Measurements from ENCODE around the gene CCBE1.

CCBE1 gene

GRCh38 chr18:59663096-59663495 is 34.1 kb downstream of the CCBE1 start:
- Histone ChIP-seq H3K27me3 (ENCODE audit: control insufficient read depth, insufficient read depth, low read length) (no peaks in the 10 kb centered on the region), H3K27ac (ENCODE audit: low read length) (no peak overlapping the region), H3K9ac (ENCODE audit: low read length) (no peak overlapping the region), H3K9me3 (ENCODE audit: control insufficient read depth, low read depth, low read length) (no peaks in the 10 kb centered on the region), H3K36me3 (ENCODE audit: control insufficient read depth, low read depth, low read length) (no peaks in the 10 kb centered on the region), H3K4me1 (ENCODE audit: control insufficient read depth, low read depth, low read length) (no peaks in the 10 kb centered on the region), H3K4me3 (ENCODE audit: low read length) (no peak overlapping the region)

- H3K36me3 ChIP-seq (ENCODE audit: control insufficient read depth, low read depth, low read length) = no peaks in the 10 kb centered on the region
- no peaks in the 10 kb centered on the region for H3K4me1 ChIP-seq (ENCODE audit: control insufficient read depth, low read depth, low read length)
- H3K9me3 ChIP-seq (ENCODE audit: control insufficient read depth, low read depth, low read length) = no peaks in the 10 kb centered on the region
- no peak overlapping the region for H3K27ac ChIP-seq (ENCODE audit: low read length)
- H3K27me3 ChIP-seq (ENCODE audit: control insufficient read depth, insufficient read depth, low read length) = no peaks in the 10 kb centered on the region
- no peak overlapping the region for H3K4me3 ChIP-seq (ENCODE audit: low read length)
- H3K9ac ChIP-seq (ENCODE audit: low read length) = no peak overlapping the region
These were observed 35.1 kb downstream of the CCBE1 start for GRCh38 chr18:59661891-59662701.

- Histone ChIP-seq H3K27me3 (ENCODE audit: control insufficient read depth, insufficient read depth, low read length) (no peaks in the 10 kb centered on the region), H3K4me1 (ENCODE audit: control insufficient read depth, low read depth, low read length) (no peaks in the 10 kb centered on the region), H3K9me3 (ENCODE audit: control insufficient read depth, low read depth, low read length) (no peaks in the 10 kb centered on the region), H3K36me3 (ENCODE audit: control insufficient read depth, low read depth, low read length) (no peaks in the 10 kb centered on the region), H3K9ac (ENCODE audit: low read length) (no peak overlapping the region), H3K27ac (ENCODE audit: low read length) (no peak overlapping the region), H3K4me3 (ENCODE audit: low read length) (no peak overlapping the region)
These were observed 36.2 kb downstream of the CCBE1 start for GRCh38 chr18:59660786-59661743.

GRCh38 chr18:59660366-59660765 is 36.9 kb downstream of the CCBE1 start:
- Histone ChIP-seq H3K36me3 (ENCODE audit: control insufficient read depth, low read depth, low read length) (no peaks in the 10 kb centered on the region), H3K4me3 (ENCODE audit: low read length) (no peak overlapping the region), H3K9me3 (ENCODE audit: control insufficient read depth, low read depth, low read length) (no peaks in the 10 kb centered on the region), H3K27me3 (ENCODE audit: control insufficient read depth, insufficient read depth, low read length) (no peaks in the 10 kb centered on the region), H3K27ac (ENCODE audit: low read length) (no peak overlapping the region), H3K4me1 (ENCODE audit: control insufficient read depth, low read depth, low read length) (no peaks in the 10 kb centered on the region), H3K9ac (ENCODE audit: low read length) (no peak overlapping the region)

- Histone ChIP-seq H3K4me1 (ENCODE audit: control insufficient read depth, low read depth, low read length) (no peaks in the 10 kb centered on the region), H3K27ac (ENCODE audit: low read length) (no peak overlapping the region), H3K4me3 (ENCODE audit: low read length) (no peak overlapping the region), H3K36me3 (ENCODE audit: control insufficient read depth, low read depth, low read length) (no peaks in the 10 kb centered on the region), H3K9ac (ENCODE audit: low read length) (no peak overlapping the region), H3K27me3 (ENCODE audit: control insufficient read depth, insufficient read depth, low read length) (no peaks in the 10 kb centered on the region), H3K9me3 (ENCODE audit: control insufficient read depth, low read depth, low read length) (no peaks in the 10 kb centered on the region)
These were observed 37.6 kb downstream of the CCBE1 start for GRCh38 chr18:59659508-59660170.

- no peaks in the 10 kb centered on the region for H3K36me3 ChIP-seq (ENCODE audit: control insufficient read depth, low read depth, low read length)
- H3K4me1 ChIP-seq (ENCODE audit: control insufficient read depth, low read depth, low read length) = no peaks in the 10 kb centered on the region
- H3K9ac ChIP-seq (ENCODE audit: low read length) = no peak overlapping the region
- H3K27me3 ChIP-seq (ENCODE audit: control insufficient read depth, insufficient read depth, low read length) = no peaks in the 10 kb centered on the region
- no peak overlapping the region for H3K4me3 ChIP-seq (ENCODE audit: low read length)
- no peak overlapping the region for H3K27ac ChIP-seq (ENCODE audit: low read length)
- H3K9me3 ChIP-seq (ENCODE audit: control insufficient read depth, low read depth, low read length) = no peaks in the 10 kb centered on the region
These were observed 38.3 kb downstream of the CCBE1 start for GRCh38 chr18:59658941-59659340.

GRCh38 chr18:59657012-59657411 is 40.2 kb downstream of the CCBE1 start:
- H3K27me3 ChIP-seq (ENCODE audit: control insufficient read depth, insufficient read depth, low read length) = no peaks in the 10 kb centered on the region
- no peak overlapping the region for H3K9ac ChIP-seq (ENCODE audit: low read length)
- H3K4me1 ChIP-seq (ENCODE audit: control insufficient read depth, low read depth, low read length) = no peaks in the 10 kb centered on the region
- no peaks in the 10 kb centered on the region for H3K36me3 ChIP-seq (ENCODE audit: control insufficient read depth, low read depth, low read length)
- H3K9me3 ChIP-seq (ENCODE audit: control insufficient read depth, low read depth, low read length) = no peaks in the 10 kb centered on the region
- H3K27ac ChIP-seq (ENCODE audit: low read length) = no peak overlapping the region
- no peak overlapping the region for H3K4me3 ChIP-seq (ENCODE audit: low read length)

- Histone ChIP-seq H3K27me3 (ENCODE audit: control insufficient read depth, insufficient read depth, low read length) (no peaks in the 10 kb centered on the region), H3K9me3 (ENCODE audit: control insufficient read depth, low read depth, low read length) (no peaks in the 10 kb centered on the region), H3K36me3 (ENCODE audit: control insufficient read depth, low read depth, low read length) (no peaks in the 10 kb centered on the region), H3K9ac (ENCODE audit: low read length) (no peak overlapping the region), H3K27ac (ENCODE audit: low read length) (no peak overlapping the region), H3K4me3 (ENCODE audit: low read length) (no peak overlapping the region), H3K4me1 (ENCODE audit: control insufficient read depth, low read depth, low read length) (no peaks in the 10 kb centered on the region)
These were observed 40.8 kb downstream of the CCBE1 start for GRCh38 chr18:59656373-59656887.

- H3K4me3 ChIP-seq (ENCODE audit: low read length) = no peak overlapping the region
- H3K9ac ChIP-seq (ENCODE audit: low read length) = no peak overlapping the region
- H3K4me1 ChIP-seq (ENCODE audit: control insufficient read depth, low read depth, low read length) = no peaks in the 10 kb centered on the region
- H3K27me3 ChIP-seq (ENCODE audit: control insufficient read depth, insufficient read depth, low read length) = no peaks in the 10 kb centered on the region
- H3K9me3 ChIP-seq (ENCODE audit: control insufficient read depth, low read depth, low read length) = no peaks in the 10 kb centered on the region
- H3K27ac ChIP-seq (ENCODE audit: low read length) = no peak overlapping the region
- no peaks in the 10 kb centered on the region for H3K36me3 ChIP-seq (ENCODE audit: control insufficient read depth, low read depth, low read length)
These were observed 41.5 kb downstream of the CCBE1 start for GRCh38 chr18:59655676-59656075.

GRCh38 chr18:59651071-59651470 is 46.2 kb downstream of the CCBE1 start:
- H3K9ac ChIP-seq (ENCODE audit: low read length) = no peak overlapping the region
- no peaks in the 10 kb centered on the region for H3K27me3 ChIP-seq (ENCODE audit: control insufficient read depth, insufficient read depth, low read length)
- H3K27ac ChIP-seq (ENCODE audit: low read length) = no peak overlapping the region
- no peaks in the 10 kb centered on the region for H3K9me3 ChIP-seq (ENCODE audit: control insufficient read depth, low read depth, low read length)
- H3K4me3 ChIP-seq (ENCODE audit: low read length) = no peak overlapping the region
- H3K4me1 ChIP-seq (ENCODE audit: control insufficient read depth, low read depth, low read length) = peaks cover 4% of the 10 kb centered on the region
- H3K36me3 ChIP-seq (ENCODE audit: control insufficient read depth, low read depth, low read length) = no peaks in the 10 kb centered on the region

GRCh38 chr18:59650266-59650820 is 46.9 kb downstream of the CCBE1 start:
- no peak overlapping the region for H3K4me3 ChIP-seq (ENCODE audit: low read length)
- H3K9me3 ChIP-seq (ENCODE audit: control insufficient read depth, low read depth, low read length) = no peaks in the 10 kb centered on the region
- peaks cover 4% of the 10 kb centered on the region for H3K4me1 ChIP-seq (ENCODE audit: control insufficient read depth, low read depth, low read length)

More at GRCh38 chr18:59650266-59650820, 46.9 kb downstream of the CCBE1 start:
- Histone ChIP-seq H3K27ac (ENCODE audit: low read length) (no peak overlapping the region), H3K36me3 (ENCODE audit: control insufficient read depth, low read depth, low read length) (no peaks in the 10 kb centered on the region), H3K27me3 (ENCODE audit: control insufficient read depth, insufficient read depth, low read length) (no peaks in the 10 kb centered on the region), H3K9ac (ENCODE audit: low read length) (no peak overlapping the region)

Data from iPS-18a (cell line).